Hypothalamus (tissue), 51 donors: ENCODE results near the gene ABCD2.
"Not testable (repeated sequence)": the region's sequence is repeated elsewhere in the genome, so short reads cannot be mapped to it uniquely, and the experiment has no call there.

Experiments
- DNase-seq, 51 donors: peaks; one replicate each; lab custom pipeline; 2025; lab: John Stamatoyannopoulos, UW

Gene ABCD2

DNA sequence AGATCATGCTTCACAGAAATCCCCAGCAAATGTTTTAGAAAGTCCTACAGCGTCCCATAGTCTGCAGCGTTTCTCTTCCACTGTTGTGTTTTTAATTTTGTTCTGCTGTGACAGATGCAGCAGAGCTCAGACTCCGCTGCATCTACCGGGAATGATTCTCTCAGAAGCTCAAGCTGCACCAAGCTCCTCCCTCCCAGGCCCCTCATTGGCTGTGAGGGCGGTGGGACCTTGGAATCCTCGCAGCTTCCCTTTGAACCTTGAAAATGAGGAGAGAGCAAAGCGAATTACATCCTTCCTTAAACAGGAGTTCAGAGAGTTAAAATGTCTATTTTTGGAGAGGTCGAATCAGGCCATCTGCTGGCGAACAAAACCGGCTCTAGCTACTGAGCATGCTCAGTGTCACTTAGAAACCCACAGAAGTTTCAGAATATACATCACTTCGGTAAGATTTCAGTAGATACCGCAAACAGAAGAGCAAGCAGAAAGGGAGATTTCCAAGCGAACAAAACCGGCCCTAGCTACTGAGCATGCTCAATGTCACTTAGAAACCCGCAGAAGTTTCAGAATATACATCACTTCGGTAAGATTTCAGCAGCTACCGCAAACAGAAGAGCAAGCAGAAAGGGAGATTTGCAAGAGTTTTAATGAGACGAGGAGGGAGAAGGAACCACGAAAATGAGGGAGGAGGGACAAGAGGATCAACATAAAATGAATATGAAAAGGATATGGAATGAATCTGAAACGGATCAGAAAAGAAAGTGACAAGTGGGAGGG, at the start of gene ABCD2:
Gene ABCD2 (minus strand): TSS at position 144 of the 774 bp plus-strand sequence. CDS start 188 bp downstream, outside the sequence.
- DNase-seq = peak in 50 of 51 donors; percentile 7 to 89 (median 66)

DNA sequence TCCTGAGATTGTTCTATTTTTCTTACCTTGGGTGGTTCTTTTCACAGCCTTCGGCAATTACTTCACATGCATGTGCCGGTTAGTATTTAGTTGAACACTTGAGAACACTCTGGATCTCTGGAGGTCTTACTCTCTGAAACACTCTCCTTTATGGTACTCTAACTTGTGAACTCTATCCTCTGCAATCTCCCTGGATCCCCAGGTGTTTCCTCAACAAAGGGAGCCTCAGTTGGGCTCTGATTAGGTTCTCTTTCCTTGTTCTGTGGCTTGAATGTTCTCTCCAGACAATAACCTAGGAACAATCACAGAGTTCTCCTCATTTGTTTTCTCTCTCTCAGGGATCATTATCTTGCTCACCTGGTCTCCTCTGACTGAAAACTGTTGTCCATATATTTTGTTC, 40.5 kb upstream of the ABCD2 start:
- DNase-seq = no peak

DNA sequence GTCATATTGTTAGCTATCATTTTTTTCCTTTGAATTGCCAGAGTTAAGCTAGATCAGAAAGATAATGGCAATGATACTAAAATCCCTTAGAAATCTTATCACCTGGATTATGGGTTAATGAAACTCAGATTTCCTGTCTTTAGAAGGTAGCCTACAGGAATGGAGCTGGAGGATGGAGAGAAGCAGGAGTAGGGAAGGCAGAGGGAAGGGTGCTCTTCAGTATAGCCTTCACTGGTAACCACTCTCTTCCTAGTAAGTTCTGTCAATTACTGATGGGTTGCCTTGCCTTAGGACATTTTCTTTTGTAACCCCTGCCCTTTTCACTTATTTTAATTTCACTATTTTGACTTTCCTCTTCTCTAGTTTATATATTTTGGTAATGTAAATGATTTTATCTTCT, 27.8 kb upstream of the ABCD2 start:
- DNase-seq = no peak

DNA sequence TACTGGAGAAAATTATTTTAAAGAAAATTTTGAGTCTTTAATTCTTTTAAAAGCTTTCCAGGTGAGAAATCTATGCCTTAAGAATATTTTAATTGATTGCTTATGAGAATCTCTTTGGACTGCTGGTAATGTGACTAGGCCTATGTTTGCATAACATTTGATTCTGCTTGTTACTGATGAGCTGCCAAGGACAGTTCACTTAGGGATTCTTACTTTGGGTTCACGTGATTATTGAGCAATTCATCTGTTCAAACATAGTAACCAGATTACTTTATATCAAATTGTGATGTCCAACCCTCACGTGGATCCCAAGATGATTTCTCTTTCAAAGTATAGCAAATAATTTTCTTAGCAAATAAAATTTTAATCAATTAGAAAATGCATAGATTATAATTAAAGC, 27.4 kb upstream of the ABCD2 start:
- DNase-seq = no peak

DNA sequence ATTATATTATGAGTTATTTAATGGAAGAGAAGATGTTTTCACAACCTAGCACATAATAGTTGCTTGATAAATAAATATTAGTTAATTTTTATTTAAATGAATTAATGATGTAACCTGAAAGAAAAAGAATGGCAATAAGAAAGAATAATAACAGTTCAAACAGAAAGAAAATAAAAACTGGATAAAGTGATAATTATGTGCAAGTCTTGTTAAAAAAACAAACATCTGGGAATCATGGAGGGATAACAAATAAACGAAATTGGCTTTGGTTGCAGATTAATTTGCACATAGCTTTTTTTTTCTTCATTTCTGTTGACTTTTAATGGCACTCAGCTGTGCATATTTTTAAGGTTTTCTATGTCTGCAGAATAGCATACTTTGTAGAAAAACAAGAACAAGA, 23.4 kb upstream of the ABCD2 start:
- DNase-seq = no peak

DNA sequence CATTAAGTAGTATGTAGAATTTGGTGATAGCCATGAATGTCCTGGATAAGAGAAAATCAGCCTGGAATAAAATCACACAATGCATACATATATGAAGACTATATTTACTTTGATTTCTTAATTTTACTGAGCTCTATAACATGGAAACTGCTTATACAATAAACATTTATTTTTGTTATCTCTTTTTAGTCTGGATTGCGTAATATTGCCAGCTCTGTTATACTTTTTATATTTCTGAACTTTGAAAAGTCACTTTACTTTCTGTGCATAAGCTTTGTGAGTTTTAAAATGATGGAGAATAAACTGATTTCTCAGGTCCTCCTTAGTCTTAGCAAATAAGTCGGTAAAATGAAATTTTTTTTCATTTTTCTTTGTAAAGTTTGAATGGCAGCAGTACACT, 19.2 kb upstream of the ABCD2 start:
- no peak for DNase-seq

DNA sequence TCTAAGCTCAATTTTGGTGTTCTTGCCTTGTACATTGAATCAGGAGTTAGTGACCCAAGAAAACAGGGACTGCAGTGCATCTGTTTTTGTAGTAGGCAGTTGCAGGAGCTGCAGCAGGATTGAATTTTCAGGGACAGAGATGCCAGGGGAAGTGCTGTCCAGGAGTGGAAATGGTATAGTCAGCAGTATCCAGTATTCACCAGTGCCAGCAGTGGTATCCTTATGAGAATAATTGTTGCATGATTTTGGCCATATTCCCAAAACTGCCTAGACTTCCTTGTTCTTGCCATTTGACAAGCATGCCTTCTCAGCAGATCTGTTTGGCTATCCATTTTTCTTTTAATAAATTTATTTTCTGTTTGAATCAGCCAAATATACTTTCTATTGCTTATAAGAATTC, 18.6 kb upstream of the ABCD2 start:
- DNase-seq = no peak

DNA sequence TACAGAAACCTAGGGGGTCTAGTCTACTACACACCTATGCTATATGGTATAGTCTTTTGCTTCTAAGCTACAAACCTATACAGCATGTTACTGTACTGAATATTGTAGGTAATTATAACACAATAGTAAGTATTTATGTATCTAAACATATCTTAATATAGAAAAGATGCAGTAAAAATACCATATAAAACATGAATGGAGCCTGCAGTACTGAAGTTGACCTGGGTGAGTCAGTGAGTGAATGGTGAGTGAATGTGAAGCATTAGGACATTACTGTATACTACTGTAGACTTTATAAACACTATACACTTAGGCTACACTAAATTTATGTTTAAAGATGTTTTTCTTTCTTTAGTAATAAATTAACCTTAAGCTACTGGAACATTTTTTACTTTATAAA, 13.1 kb upstream of the ABCD2 start:
- no peak for DNase-seq

DNA sequence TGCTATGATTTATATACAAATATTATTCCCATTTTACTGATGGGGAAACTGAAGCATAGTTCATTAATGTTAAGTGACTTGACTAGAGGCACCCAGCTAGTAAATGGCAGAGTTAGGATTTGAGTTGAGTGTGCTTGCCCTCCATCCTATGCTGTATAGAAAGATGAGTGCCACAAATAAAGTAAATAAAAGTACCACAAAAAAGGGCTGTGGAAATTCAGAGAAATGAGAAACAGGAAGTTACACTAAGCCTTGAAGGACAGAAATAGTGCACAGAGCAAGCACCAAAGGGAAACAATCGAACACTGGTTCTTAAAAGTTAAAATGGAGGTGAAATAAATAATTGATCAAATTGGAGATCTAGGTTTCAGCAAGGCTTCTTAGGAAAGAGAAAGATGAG, 9.2 kb upstream of the ABCD2 start:
- DNase-seq = no peak

DNA sequence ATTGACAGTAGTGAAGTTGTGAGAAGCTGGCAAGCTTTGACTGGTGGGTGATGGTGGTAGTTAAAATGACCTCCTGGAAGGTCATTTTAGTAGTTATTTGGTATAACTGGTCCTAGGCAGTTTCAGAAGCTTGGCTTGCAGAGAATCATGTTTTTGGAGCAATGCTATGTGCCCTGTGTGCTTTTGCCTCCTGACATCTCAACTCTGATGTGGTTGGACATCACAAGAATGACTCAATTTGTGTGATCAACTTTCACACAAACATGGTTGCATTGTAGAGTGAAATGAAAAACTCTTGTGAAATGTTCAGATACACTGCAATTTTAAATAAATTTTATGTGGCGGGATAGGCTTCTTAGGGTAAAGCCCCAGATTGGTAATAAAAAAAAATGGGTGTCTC, 8.3 kb upstream of the ABCD2 start:
- DNase-seq = no peak

DNA sequence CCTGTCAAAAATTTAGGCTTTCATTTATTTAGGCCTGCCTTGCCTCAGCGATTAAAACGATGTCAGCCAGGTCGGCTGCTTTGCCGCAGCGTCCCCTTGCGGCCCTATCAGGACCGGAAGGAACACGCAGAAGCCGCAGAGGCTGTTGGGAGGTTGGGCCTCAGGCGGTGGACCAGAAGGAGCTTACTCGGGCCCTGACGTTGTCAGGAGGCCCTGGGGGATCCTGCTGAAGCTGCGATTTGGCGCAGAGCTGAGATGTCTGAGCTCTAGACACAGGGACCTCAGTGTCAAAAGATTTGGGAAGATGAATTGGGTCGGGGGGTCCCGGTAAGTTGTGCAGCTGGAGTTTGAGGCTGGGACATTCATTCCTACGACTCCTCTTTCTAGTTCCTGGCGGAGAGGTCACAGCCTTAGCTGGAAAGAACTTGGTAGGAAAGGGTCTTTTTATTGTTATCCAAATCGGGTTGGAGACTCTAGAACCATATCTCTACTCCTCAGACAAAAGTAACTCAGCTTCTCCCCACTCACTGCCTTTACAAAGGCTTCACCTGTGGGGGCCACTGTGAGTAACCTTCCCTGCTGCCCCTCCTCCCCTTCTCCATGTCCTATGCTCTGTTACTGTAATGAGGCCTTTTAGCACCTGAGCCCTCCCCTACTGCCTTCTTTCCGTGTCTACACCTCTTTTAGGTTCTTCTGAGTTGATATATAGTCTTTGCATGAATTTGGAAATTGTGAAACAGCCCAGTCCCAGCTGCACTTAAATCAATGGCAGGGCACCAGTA, 6.6 kb upstream of the ABCD2 start:
- no peak for DNase-seq

DNA sequence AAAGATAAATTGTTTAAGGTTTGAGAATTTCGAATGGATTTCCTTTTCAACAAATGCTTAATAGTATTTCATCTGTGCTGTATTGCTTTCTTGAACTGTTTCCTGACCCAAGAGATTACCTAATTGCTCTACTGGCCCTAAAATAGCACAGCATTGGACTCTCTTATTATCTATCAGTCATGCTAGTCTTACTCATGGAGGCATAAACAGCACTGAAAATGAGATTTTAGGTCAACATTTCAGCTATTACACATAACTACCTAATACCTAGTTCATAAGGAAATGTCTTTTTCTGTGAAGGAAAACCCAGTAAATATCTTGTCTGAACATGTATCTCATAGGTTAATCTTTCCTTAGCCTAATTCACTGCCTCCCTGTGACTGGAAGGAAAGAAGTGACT, 4.3 kb upstream of the ABCD2 start:
- DNase-seq = no peak

DNA sequence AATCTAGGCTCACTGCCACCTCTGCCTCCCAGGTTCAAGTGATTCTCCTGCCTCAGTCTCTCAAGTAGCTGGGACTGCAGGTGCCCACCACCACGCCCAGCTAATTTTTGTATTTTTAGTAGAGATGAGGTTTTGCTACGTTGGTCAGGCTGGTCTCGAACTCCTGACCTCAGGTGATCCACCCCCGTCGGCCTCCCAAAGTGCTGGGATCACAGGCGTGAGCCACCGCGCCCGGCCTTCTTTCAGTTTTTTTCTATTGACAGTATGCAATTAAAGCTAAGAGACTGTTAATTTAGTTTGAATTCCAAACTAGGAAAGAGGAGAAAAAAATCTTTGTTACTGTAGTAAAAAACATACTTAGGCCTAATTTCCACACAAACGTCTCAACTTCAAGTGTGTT, 3.6 kb upstream of the ABCD2 start:
- not testable (repeated sequence) for DNase-seq

DNA sequence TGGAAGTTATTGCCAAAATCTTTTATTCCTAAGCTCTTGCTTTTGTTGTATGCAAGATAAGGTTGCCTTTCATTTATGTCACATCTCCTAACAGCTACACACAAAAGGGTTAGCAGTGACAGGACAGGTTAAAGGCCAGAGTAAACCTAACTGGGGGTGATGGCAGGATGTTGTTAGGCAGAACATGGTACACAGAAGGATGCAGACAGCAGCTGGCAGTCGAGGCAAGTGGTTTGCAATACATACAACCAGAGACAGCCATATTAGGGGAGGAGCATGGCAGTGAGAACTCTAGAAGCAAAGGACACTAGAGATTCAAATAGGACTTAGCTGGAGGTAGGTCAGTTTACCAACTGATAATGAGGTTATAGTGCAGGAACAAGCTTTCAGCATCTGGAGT, 2.7 kb upstream of the ABCD2 start:
- no peak for DNase-seq

DNA sequence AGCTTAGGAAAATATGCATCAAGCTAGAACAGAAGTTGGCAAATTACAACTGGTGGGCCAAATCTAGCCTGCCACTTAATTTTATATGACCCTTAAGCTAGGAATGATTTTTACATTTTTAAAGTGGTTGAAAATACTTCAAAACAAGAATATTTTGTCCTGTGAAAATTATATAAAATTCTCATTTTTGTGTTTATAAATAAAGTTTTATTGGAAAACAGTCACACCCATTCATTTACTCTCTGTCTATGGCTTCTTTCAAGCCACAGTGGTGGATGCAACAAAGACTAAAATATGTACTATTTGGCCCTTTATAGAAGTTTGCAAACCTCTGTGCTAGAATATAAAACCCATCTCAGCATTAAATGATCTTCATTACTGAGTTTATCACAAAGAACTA, 2.1 kb upstream of the ABCD2 start:
- no peak for DNase-seq

DNA sequence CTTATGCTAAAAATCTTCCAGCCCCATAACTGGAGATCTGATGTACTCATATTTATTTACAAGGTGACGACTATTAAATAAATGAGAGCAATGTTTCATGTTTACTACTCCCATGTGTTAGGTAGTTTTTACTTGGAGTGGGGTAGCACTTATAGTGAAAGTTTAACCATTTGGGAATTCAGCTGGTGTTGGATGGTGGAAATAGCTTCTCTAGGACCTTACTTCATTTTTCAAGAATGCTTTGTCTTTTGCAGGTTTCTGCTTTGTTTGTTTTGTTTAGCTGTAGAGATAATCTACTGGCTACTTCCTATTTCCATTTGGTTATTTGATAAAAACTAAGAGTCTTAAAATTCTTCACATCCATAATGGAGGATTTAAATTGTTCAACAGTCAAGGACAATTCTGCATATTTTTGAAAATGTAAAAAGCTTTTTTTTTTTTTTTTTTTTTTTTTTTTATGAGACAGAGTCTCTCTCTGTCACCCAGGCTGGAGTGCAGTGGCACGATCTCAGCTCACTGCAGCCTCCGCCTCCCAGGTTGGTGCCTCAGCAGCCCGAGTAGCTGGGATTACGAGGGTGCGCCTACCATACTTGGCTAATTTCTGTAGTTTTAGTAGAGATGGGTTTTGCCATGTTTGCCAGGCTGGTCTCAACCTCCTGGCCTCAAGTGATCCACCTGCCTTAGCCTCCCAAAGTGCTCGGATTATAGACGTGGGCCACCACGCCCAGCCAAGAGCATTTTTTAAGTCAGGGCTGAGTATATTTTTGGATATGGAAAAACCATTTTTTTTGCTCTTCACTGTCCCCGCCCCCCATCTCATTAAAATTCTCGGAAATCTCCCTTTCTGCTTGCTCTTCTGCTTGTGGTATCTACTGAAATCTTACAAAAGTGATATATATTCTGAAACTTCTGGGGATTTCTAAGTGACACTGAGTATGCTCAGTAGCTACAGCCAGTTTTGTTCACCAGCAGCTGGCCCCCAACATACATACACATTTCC, 1.4 kb upstream of the ABCD2 start:
- DNase-seq = peak in 1 of 51 donors; percentile 12

DNA sequence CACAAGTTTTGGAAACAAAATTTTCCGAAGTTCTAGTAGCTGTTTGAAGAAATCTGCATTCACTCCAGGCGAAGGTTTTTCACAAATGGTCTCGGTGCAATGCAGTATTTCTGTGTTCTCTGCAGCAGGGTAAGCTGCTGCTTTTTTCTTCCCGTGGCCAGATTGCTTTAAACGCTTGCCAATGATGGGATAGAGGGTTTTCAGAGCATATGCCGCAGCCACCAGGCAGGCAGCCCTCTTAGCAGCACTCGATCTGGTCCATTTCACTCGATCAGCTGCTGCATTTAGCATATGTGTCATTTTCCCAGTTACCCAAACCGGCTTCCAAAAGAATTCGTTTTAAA, 315 bp downstream of the ABCD2 start:
- peak in 11 of 51 donors; percentile 10 to 70 (median 39) for DNase-seq

DNA sequence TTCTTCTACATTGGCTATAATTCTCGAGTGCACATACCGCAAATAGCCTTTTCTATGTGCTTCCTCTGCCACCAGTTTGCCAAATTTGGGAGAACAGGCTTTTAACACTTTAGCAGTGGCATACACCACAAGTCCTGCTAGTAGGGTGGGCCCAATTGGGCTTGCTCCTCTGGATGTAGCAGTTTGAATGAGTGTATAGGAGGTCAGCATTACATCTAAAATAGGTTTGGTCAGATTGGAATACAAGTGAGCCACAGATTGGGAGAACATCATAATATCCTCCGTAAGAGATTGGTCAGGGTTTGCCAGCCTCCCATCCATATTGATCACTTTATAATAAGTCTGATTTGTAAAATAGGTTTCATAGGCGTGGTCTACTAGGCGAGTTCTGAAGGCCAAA, 902 bp downstream of the ABCD2 start:
- DNase-seq = peak in 1 of 51 donors; percentile 46

DNA sequence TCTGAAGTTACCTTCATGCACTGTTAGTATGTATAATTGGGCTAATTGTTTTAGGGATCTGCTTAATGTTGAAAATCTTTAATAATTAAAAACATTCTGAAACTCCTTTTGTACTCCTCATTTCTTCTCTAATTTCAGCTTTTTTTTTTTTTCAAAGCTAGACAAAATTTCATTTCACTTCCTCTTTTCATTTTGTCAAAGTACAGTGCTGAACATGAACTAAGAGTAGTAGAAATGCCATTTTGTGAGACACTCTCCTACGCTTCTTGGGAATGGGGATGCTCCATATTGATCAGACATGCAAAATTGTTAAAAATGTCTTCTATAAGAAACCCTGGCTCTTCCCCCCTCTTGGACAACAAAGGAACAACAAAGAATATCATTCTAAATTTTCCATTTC, 1.7 kb downstream of the ABCD2 start:
- DNase-seq = no peak

DNA sequence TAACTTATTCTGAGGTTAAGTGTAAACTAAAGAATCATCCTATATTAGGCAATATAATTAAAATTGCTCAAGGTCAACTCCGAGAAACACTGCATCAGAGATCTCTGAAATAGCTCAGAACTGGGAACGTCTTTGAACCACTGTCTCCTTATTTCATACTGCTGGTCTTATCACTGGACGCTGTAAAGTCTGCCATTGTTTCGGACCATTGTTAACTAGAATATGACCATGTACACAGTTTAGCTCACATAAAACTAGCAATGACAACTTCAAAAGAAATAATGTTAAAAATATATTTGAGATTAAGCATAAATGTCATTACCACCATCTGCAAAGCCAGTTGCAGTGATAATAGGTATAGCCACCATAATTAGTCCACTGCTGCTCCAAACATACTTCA, 2.9 kb downstream of the ABCD2 start:
- no peak for DNase-seq

DNA sequence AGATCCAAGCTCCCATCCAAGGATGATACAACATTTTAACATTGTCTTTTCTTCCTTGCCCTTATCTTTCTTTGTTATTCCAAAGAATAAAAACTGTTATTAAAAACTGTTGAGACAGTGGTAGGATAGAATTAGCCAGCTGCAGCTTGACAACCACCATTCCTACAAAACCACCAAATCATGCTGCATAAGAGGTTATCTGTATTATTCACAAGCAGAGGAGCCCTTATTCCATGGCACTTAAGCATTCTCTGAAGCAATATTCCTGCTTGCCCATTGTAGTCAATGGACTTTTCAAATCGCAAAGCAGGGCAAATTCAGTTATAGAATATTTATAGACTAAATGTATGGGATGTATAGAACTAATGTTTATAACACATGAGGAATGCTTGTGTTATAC, 3.4 kb downstream of the ABCD2 start:
- no peak for DNase-seq
